ENCODE data around the gene DMTF1. TPM values are rescaled to one million over a fixed set of nuclear protein-coding genes. Genes with fewer than 3 reads are reported as not detected.

DMTF1 gene
- total and polyA plus RNA-seq, 2 donors (not counting 1 experiment from before 2014, with no cell fraction given): 139 to 235 TPM

DNA sequence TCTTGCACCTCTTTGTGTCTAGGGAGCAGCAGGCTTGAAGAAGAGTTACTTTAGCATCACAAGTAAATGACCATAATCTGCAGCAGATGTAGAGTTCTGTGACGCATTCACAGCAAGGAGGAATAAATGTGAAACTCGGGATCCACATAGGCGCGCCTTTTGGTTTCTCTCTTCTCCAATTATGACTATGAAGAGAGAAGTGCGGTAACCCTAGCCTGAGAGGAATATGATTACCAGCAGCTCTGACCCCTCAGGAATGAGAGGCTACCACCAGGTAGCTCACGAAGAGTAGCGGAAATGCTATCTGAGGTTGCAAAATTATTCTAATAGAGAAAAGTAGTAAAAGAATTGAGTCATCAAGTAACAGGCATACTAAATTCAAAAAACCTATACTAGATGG lies 25.2 kb upstream of the DMTF1 start:
- Histone ChIP-seq H3K4me3 (ENCODE audit: control extremely low read depth in 1 of 5, extremely low read depth in 1 of 5, insufficient read depth in 1 of 5, low read depth in 2 of 5, low read length in 4 of 5) (no peak overlapping the region), H3K79me2 (ENCODE audit: control insufficient read depth, insufficient read depth, low read length) (no peaks in the 10 kb centered on the region), H3K9me3 (ENCODE audit: control extremely low read depth in 1 of 3, control insufficient read depth in 2 of 3, insufficient read depth in 1 of 3, low read length in 2 of 3) (no peaks in the 10 kb centered on the region), H2AFZ (ENCODE audit: insufficient read depth, low read depth, low read length, poor library complexity, severe bottlenecking) (no peak overlapping the region), H3K4me1 (ENCODE audit: control insufficient read depth in 2 of 2, insufficient read depth in 2 of 2, low read length in 2 of 2) (no peaks in the 10 kb centered on the region), H4K20me1 (ENCODE audit: control insufficient read depth, insufficient read depth, low read length, poor library complexity, severe bottlenecking) (no peaks in the 10 kb centered on the region), H3K36me3 (replicated peaks in 1 of 2; ENCODE audit: control extremely low read depth in 1 of 2, control insufficient read depth in 1 of 2, extremely low read depth in 1 of 2, insufficient read depth in 2 of 2, low read length in 1 of 2) (no peaks in the 10 kb centered on the region), H3K27ac (ENCODE audit: low read length in 2 of 2) (no peak overlapping the region), H3K27me3 (replicated peaks in 1 of 4; ENCODE audit: control extremely low read depth in 1 of 4, control insufficient read depth in 3 of 4, insufficient read depth in 4 of 4, low read length in 3 of 4) (no peaks in the 10 kb centered on the region), H3K4me2 (replicated peaks; ENCODE audit: low read depth, low read length, poor library complexity, severe bottlenecking) (no peak overlapping the region), H3K9ac (ENCODE audit: low read length) (no peak overlapping the region)
- Mint-ChIP-seq H3K4me3 (no peak overlapping the region), H3K27me3 (peaks cover 4% of the 10 kb centered on the region), H3K4me1 (no peaks in the 10 kb centered on the region), H3K27ac (no peak overlapping the region), H3K9me3 (ENCODE audit: insufficient read depth) (no peaks in the 10 kb centered on the region)
- ChIA-PET CTCF (no interaction called here), POLR2A (no interaction called here)
- no CpG with 5 or more reads among the region's 7 CpGs for WGBS (ENCODE audit: insufficient coverage)
- TF ChIP-seq, protein P1, sequence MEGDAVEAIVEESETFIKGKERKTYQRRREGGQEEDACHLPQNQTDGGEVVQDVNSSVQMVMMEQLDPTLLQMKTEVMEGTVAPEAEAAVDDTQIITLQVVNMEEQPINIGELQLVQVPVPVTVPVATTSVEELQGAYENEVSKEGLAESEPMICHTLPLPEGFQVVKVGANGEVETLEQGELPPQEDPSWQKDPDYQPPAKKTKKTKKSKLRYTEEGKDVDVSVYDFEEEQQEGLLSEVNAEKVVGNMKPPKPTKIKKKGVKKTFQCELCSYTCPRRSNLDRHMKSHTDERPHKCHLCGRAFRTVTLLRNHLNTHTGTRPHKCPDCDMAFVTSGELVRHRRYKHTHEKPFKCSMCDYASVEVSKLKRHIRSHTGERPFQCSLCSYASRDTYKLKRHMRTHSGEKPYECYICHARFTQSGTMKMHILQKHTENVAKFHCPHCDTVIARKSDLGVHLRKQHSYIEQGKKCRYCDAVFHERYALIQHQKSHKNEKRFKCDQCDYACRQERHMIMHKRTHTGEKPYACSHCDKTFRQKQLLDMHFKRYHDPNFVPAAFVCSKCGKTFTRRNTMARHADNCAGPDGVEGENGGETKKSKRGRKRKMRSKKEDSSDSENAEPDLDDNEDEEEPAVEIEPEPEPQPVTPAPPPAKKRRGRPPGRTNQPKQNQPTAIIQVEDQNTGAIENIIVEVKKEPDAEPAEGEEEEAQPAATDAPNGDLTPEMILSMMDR (IDR thresholded peaks at IDR 0.05): no peak
- no peak for TF ChIP-seq EZH2 (IDR thresholded peaks at IDR 0.05; ENCODE audit: borderline replicate concordance, insufficient read depth, low read depth, low read length, poor library complexity, severe bottlenecking)
- intact Hi-C loops (cut with micrococcal nuclease): no loop called here
- DNase-seq (no peak), ATAC-seq (ENCODE audit: low read depth) (no peak)

- Histone ChIP-seq H3K79me2 (ENCODE audit: control insufficient read depth, insufficient read depth, low read length) (no peaks in the 10 kb centered on the region), H3K9me3 (ENCODE audit: control extremely low read depth in 1 of 3, control insufficient read depth in 2 of 3, insufficient read depth in 1 of 3, low read length in 2 of 3) (no peaks in the 10 kb centered on the region), H3K27me3 (replicated peaks in 1 of 4; ENCODE audit: control extremely low read depth in 1 of 4, control insufficient read depth in 3 of 4, insufficient read depth in 4 of 4, low read length in 3 of 4) (no peaks in the 10 kb centered on the region), H3K4me1 (ENCODE audit: control insufficient read depth in 2 of 2, insufficient read depth in 2 of 2, low read length in 2 of 2) (peaks cover 0 to 2% of the 10 kb centered on the region in 2 donors), H2AFZ (ENCODE audit: insufficient read depth, low read depth, low read length, poor library complexity, severe bottlenecking) (no peak overlapping the region), H3K9ac (ENCODE audit: low read length) (no peak overlapping the region), H3K4me3 (ENCODE audit: control extremely low read depth in 1 of 5, extremely low read depth in 1 of 5, insufficient read depth in 1 of 5, low read depth in 2 of 5, low read length in 4 of 5) (no peak overlapping the region), H3K27ac (ENCODE audit: low read length in 2 of 2) (no peak overlapping the region), H4K20me1 (ENCODE audit: control insufficient read depth, insufficient read depth, low read length, poor library complexity, severe bottlenecking) (no peaks in the 10 kb centered on the region), H3K36me3 (replicated peaks in 1 of 2; ENCODE audit: control extremely low read depth in 1 of 2, control insufficient read depth in 1 of 2, extremely low read depth in 1 of 2, insufficient read depth in 2 of 2, low read length in 1 of 2) (no peaks in the 10 kb centered on the region), H3K4me2 (replicated peaks; ENCODE audit: low read depth, low read length, poor library complexity, severe bottlenecking) (no peak overlapping the region)
- Mint-ChIP-seq H3K4me1 (peaks cover 3% of the 10 kb centered on the region), H3K27me3 (peaks cover 4% of the 10 kb centered on the region), H3K9me3 (ENCODE audit: insufficient read depth) (no peaks in the 10 kb centered on the region), H3K4me3 (no peak overlapping the region), H3K27ac (no peak overlapping the region)
- CTCF ChIA-PET: interaction anchor here (0.6 kb wide), 1 partner anchor 20 kb away, joined by 3 read pairs; no protein-coding TSS in a partner anchor
- POLR2A ChIA-PET: no interaction called here
- WGBS (ENCODE audit: insufficient coverage): 86% methylated on average over 1 of the region's 4 CpGs
- TF ChIP-seq EZH2 (IDR thresholded peaks at IDR 0.05; ENCODE audit: borderline replicate concordance, insufficient read depth, low read depth, low read length, poor library complexity, severe bottlenecking): no peak
- TF ChIP-seq, protein P1 (IDR thresholded peaks at IDR 0.05): no peak
- intact Hi-C loops (cut with micrococcal nuclease): no loop called here
- DNase-seq: no peak
- no peak for ATAC-seq (ENCODE audit: low read depth)
Measured at GRCh38 chr7:87128861-87129267, 23.4 kb upstream of the DMTF1 start.
